SJCRH30 (cell line): ENCODE results near the gene PARD6G. TPM values are rescaled to one million over a fixed set of nuclear protein-coding genes. Genes with fewer than 3 reads are reported as not detected.

Experiments
- DNase-seq, 2 experiments: peaks; one replicate each; pipeline ENCODE4 v3.0.0-alpha.2; 2015 to 2020
- H3K27ac ChIP-seq: fragments of 250-450 bp; sonication (Bioruptor Pico); 2 replicates; pipeline ENCODE4 v1.5.1; 2020; ENCODE audit warnings: mild to moderate bottlenecking, moderate library complexity
- H3K27me3 ChIP-seq: fragments of 250-450 bp; sonication (Bioruptor Pico); 2 replicates; pipeline ENCODE4 v1.5.1; 2020; ENCODE audit warnings: mild to moderate bottlenecking, moderate library complexity
- H3K36me3 ChIP-seq: fragments of 250-450 bp; sonication (Bioruptor Pico); 2 replicates; pipeline ENCODE4 v1.5.1; 2020; ENCODE audit warnings: mild to moderate bottlenecking, moderate library complexity
- H3K4me1 ChIP-seq: fragments of 250-450 bp; sonication (Bioruptor Pico); 2 replicates; pipeline ENCODE4 v1.5.1; 2020; ENCODE audit warnings: mild to moderate bottlenecking, moderate library complexity
- H3K4me3 ChIP-seq: fragments of 250-450 bp; sonication (Bioruptor Pico); 2 replicates; pipeline ENCODE4 v1.5.1; 2020; ENCODE audit warnings: mild to moderate bottlenecking, moderate library complexity
- H3K9me3 ChIP-seq: fragments of 250-450 bp; sonication (Bioruptor Pico); replicated peaks from 2 replicates; pipeline ENCODE4 v1.5.1; 2020; ENCODE audit warnings: mild to moderate bottlenecking, moderate library complexity
- total RNA-seq: library from RNA; depleted of rRNA; stranded (reverse); fragments of >200 nt; shearing (Covaris generic); gene quantifications from 2 replicates; pipeline ENCODE4 v1.2.3, GENCODE V29; 2014; rRNA removed

The PARD6G gene
- total RNA-seq, 1 experiment from 2014 or later = 8.2 TPM

GRCh38 chr18:80126797-80127196 lies 120.5 kb downstream of the PARD6G start:
- no peak overlapping the region for H3K4me3 ChIP-seq
- H3K4me1 ChIP-seq = no peaks in the 10 kb centered on the region
- no peaks in the 10 kb centered on the region for H3K9me3 ChIP-seq
- no peaks in the 10 kb centered on the region for H3K27me3 ChIP-seq
- H3K36me3 ChIP-seq = peaks cover 11% of the 10 kb centered on the region; the same call in 1 of the 2 replicates
- no peak for DNase-seq
- no peak overlapping the region for H3K27ac ChIP-seq

- Histone ChIP-seq H3K36me3 (peaks cover 15% of the 10 kb centered on the region; the same call in 1 of the 2 replicates), H3K27ac (no peak overlapping the region), H3K27me3 (no peaks in the 10 kb centered on the region), H3K4me3 (no peak overlapping the region), H3K9me3 (no peaks in the 10 kb centered on the region), H3K4me1 (no peaks in the 10 kb centered on the region)
- no peak for DNase-seq
These were observed 123.2 kb downstream of the PARD6G start for GRCh38 chr18:80124131-80124530.

- Histone ChIP-seq H3K4me1 (no peaks in the 10 kb centered on the region), H3K36me3 (peaks cover 28% of the 10 kb centered on the region), H3K27ac (no peak overlapping the region), H3K9me3 (no peaks in the 10 kb centered on the region), H3K27me3 (no peaks in the 10 kb centered on the region), H3K4me3 (no peak overlapping the region)
- no peak for DNase-seq
These were observed 126.4 kb downstream of the PARD6G start for GRCh38 chr18:80120932-80121331.

GRCh38 chr18:80119111-80119510 lies 128.2 kb downstream of the PARD6G start:
- Histone ChIP-seq H3K27ac (no peak overlapping the region), H3K36me3 (peaks cover 28% of the 10 kb centered on the region), H3K4me1 (no peaks in the 10 kb centered on the region), H3K9me3 (no peaks in the 10 kb centered on the region), H3K27me3 (no peaks in the 10 kb centered on the region), H3K4me3 (no peak overlapping the region)
- no peak for DNase-seq

DNA sequence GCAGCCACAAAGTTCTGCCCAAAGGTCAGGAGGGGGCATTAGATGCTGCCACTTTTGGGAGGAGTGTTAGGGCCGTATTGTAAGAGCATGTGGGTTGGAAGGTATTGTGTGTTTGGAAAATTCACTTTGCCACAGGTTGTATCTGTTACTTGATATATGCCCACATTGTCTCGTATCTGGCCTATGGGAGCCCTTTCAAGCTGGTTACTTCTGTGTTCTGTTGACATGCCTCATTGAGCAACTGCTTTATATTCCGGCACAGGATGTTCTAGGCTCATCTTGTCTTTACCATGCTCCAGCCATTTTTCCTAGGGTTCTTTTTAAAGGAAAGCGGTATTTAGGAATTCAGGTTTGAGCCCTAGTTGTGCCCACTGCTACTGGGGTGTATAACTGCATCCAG lies 132.3 kb downstream of the PARD6G start:
- Histone ChIP-seq H3K27ac (no peak overlapping the region), H3K9me3 (no peaks in the 10 kb centered on the region), H3K4me3 (no peak overlapping the region), H3K36me3 (peaks cover 24% of the 10 kb centered on the region), H3K27me3 (no peaks in the 10 kb centered on the region), H3K4me1 (peaks cover 3% of the 10 kb centered on the region; the same call in 1 of the 2 replicates)
- DNase-seq = no peak

DNA sequence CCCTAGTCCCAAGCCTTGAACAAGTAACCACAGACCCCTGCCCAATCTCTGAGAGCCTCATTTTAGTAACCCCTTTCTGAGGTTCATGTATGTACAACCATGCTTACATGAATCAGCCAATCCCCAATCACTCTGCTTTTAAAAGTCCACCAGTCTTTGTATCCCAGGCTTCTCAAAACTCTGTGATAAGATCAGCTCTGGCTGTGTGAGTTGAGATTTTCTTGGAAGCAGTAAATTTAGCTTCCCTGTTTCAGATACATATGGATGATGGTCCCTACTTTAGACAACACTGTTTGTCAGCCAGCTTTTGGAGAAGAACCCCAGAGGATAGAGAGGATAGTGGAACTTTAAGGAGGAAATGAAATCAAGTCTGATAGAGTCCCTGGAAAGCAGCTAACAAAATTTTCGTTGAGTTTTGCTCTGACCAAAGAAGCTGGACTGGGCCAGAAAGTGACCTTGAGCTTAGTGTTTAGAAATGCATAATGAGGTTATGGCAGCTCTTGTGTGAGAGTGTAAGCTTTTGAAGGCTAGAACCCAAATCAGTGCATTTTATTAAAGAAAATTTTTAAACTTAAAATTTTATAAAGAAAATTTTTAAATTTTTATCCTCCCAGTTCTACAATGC lies 134.6 kb downstream of the PARD6G start:
- no peak overlapping the region for H3K4me3 ChIP-seq
- H3K27me3 ChIP-seq = no peaks in the 10 kb centered on the region
- H3K27ac ChIP-seq = no peak overlapping the region

GRCh38 chr18:80109676-80110078 lies 137.6 kb downstream of the PARD6G start:
- peaks cover 12% of the 10 kb centered on the region for H3K4me1 ChIP-seq
- H3K27ac ChIP-seq = no peak overlapping the region
- H3K9me3 ChIP-seq = no peaks in the 10 kb centered on the region
- no peaks in the 10 kb centered on the region for H3K27me3 ChIP-seq
- peak overlapping the region; percentile 68 for H3K4me3 ChIP-seq
- peak; percentile 35 to 49 for DNase-seq
- H3K36me3 ChIP-seq = peaks cover 4% of the 10 kb centered on the region; the same call in 1 of the 2 replicates

More for the DNA sequence above, 134.6 kb downstream of the PARD6G start:
- Histone ChIP-seq H3K4me1 (peaks cover 6% of the 10 kb centered on the region), H3K9me3 (no peaks in the 10 kb centered on the region), H3K36me3 (peaks cover 13% of the 10 kb centered on the region)
- DNase-seq = no peak

GRCh38 chr18:80108739-80109675 lies 138.3 kb downstream of the PARD6G start, which contains the start of gene ADNP2:
Gene ADNP2 (plus strand): TSS chr18:80109262. CDS start chr18:80117543, 8,281 bp downstream.
- Histone ChIP-seq H3K9me3 (no peaks in the 10 kb centered on the region), H3K27me3 (no peaks in the 10 kb centered on the region), H3K27ac (peak within 1 kb of the TSS; percentile 94), H3K4me1 (peaks cover 17% of the 10 kb centered on the region), H3K4me3 (peak within 1 kb of the TSS; percentile 68), H3K36me3 (peaks cover 4% of the 10 kb centered on the region; the same call in 1 of the 2 replicates)
- peak; percentile 94 to 96 for DNase-seq

DNA sequence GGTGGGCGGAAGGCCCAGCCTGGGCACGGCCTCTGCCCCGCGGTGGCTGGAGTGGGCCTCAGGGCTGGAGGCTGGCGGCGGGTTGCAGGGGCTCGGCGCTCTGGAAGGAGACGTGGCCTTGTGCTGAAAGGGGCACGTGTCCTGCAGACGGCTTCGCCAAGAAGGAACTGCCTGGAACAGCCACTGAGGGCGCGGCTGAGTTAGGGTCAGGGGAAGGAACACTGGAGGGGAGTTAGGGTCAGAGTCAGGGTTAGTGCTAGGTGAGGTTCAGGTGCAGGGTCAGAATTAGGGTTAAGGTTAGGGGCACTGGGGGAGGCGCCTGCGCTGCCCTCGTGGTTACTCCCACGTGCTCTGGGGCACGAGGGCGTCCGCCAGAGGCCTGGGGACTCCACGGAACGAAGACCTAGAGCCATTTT lies 139.2 kb downstream of the PARD6G start:
- peaks cover 25% of the 10 kb centered on the region for H3K4me1 ChIP-seq
- no peaks in the 10 kb centered on the region for H3K27me3 ChIP-seq
- H3K4me3 ChIP-seq = no peak overlapping the region
- no peaks in the 10 kb centered on the region for H3K9me3 ChIP-seq
- DNase-seq = no peak
- H3K36me3 ChIP-seq = peaks cover 4% of the 10 kb centered on the region; the same call in 1 of the 2 replicates
- no peak overlapping the region for H3K27ac ChIP-seq

DNA sequence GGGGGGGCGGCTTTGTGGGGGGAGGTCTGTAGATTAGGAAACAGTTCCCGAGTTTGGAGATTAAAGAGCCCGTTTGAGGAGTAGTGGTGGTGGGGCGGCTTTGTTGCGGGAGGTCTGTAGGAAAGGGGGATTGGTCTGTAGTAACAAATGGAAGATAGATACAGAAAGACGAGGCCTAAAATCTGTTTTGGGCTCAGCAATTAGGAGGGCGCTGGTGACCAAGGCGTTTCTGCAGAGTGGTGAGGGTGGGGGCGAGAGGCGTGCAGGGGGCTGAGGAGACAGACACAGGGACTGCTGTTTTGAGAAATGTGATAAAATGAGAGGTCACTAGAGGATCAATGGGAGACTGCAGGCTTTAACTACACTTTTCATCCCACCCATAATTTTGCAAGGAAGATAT lies 139.9 kb downstream of the PARD6G start:
- H3K27me3 ChIP-seq = no peaks in the 10 kb centered on the region
- H3K4me3 ChIP-seq = no peak overlapping the region
- peaks cover 25% of the 10 kb centered on the region for H3K4me1 ChIP-seq
- H3K9me3 ChIP-seq = no peaks in the 10 kb centered on the region
- no peak for DNase-seq
- peaks cover 1% of the 10 kb centered on the region; the same call in 1 of the 2 replicates for H3K36me3 ChIP-seq
- no peak overlapping the region for H3K27ac ChIP-seq

Other genes with a start within 250 kb of the PARD6G start
- 24.0 and 26.1 TPM in 2 replicates for gene RBFA, start 213.1 kb downstream of the PARD6G start, total RNA-seq
- 34.3 and 39.6 TPM in 2 replicates for gene ADNP2, start 138.3 kb downstream of the PARD6G start, total RNA-seq